HepG2 (cell line): ENCODE measurements around the gene R3HDM1. TPM values are rescaled to one million over a fixed set of nuclear protein-coding genes. Genes with fewer than 3 reads are reported as not detected.
A peak's percentile ranks its signal among the peaks of the same experiment; 100 is the strongest.

Experiments used
- CENPBD1 ChIP-seq: sonication (generic); formaldehyde crosslinking; IDR thresholded peaks from 2 replicates; pipeline ENCODE4 v1.8.0; 2022; ENCODE audit warnings: missing genetic modification reagents, low read depth, mild to moderate bottlenecking, borderline replicate concordance
- EP300 ChIP-seq, 3 experiments: sonication (generic) in 1 of 3; formaldehyde crosslinking in 1 of 3; IDR thresholded peaks; 2 replicates each; pipeline versions ENCODE4 v1.5.1 to v1.6.1; 2011 to 2020; ENCODE audit warnings: low read depth in 2 of 3, low read length in 2 of 3, borderline replicate concordance in 1 of 3, improper control_type of control experiment in 1 of 3, mild to moderate bottlenecking in 1 of 3, missing genetic modification reagents in 1 of 3, moderate library complexity in 1 of 3
- MXI1 ChIP-seq: IDR thresholded peaks from 3 replicates; pipeline ENCODE4 v1.6.1; 2012; ENCODE audit warnings: low read depth, low read length, inconsistent platforms, borderline replicate concordance
- PHB2 ChIP-seq: fragments of 450-650 bp; IDR thresholded peaks from 2 replicates; pipeline ENCODE4 v1.6.1; 2018; ENCODE audit not compliant: partially characterized antibody
- POLR2AphosphoS5 ChIP-seq: IDR thresholded peaks from 2 replicates; pipeline ENCODE4 v1.6.1; 2012; ENCODE audit warnings: low read depth, low read length
- SSRP1 ChIP-seq: IDR thresholded peaks from 2 replicates; pipeline ENCODE4 v1.6.1; 2016; ENCODE audit warnings: control low read depth
- TCF7 ChIP-seq: sonication (generic); IDR thresholded peaks from 2 replicates; pipeline ENCODE4 v1.6.1; 2016; ENCODE audit warnings: antibody characterized with exemption, low read depth
- YY1 ChIP-seq: IDR thresholded peaks from 2 replicates; pipeline ENCODE4 v1.6.1; 2011; ENCODE audit warnings: low read length, low read depth, moderate library complexity, mild to moderate bottlenecking; ENCODE audit not compliant: insufficient read depth, insufficient replicate concordance
- ZBTB21 ChIP-seq: sonication (generic); formaldehyde crosslinking; IDR thresholded peaks from 2 replicates; pipeline ENCODE4 v1.4.0; 2020; ENCODE audit warnings: missing genetic modification reagents
- ZBTB40 ChIP-seq, 2 experiments: fragments of 450-650 bp in 1 of 2; sonication (generic) in 1 of 2; formaldehyde crosslinking in 1 of 2; IDR thresholded peaks; 2 replicates each; pipeline versions ENCODE4 v1.6.1 to v1.8.0; 2016 to 2022; ENCODE audit warnings: antibody characterized with exemption in 1 of 2, mild to moderate bottlenecking in 1 of 2, missing genetic modification reagents in 1 of 2
- ZEB1 ChIP-seq: IDR thresholded peaks from 2 replicates; pipeline ENCODE4 v1.6.1; 2012; ENCODE audit warnings: mild to moderate bottlenecking, low read depth, inconsistent platforms; ENCODE audit not compliant: insufficient replicate concordance
- ZNF253 ChIP-seq: sonication (generic); formaldehyde crosslinking; IDR thresholded peaks from 2 replicates; pipeline ENCODE4 v1.8.0; 2022; ENCODE audit warnings: mild to moderate bottlenecking, missing genetic modification reagents, borderline replicate concordance
- ZNF766 ChIP-seq: sonication (generic); formaldehyde crosslinking; IDR thresholded peaks from 2 replicates; pipeline ENCODE4 v1.5.0; 2020; ENCODE audit warnings: missing genetic modification reagents, borderline replicate concordance
- ZNF775 ChIP-seq: sonication (generic); formaldehyde crosslinking; IDR thresholded peaks from 2 replicates; pipeline ENCODE4 v1.4.0; 2020; ENCODE audit warnings: missing genetic modification reagents, mild to moderate bottlenecking, moderate library complexity, borderline replicate concordance
- polyA plus RNA-seq, 8 experiments: library from polyadenylated mRNA; depleted of rRNA in 3 of 8; stranded (reverse) in 7 of 8; unstranded in 1 of 8; fragments of >200 nt; fragmentation: Illumina TruSeq in 4 of 8; extraction: Trizol in 4 of 8; gene quantifications; 2 replicates each; pipeline versions ENCODE4 v1.2.1 to v1.2.3, GENCODE V29; 2011 to 2016; ENCODE audit warnings: low read depth in 4 of 8, missing spikeins in 1 of 8, mixed read lengths in 1 of 8; ENCODE audit not compliant: insufficient read depth in 1 of 8
- total RNA-seq, 5 experiments: library from RNA; depleted of rRNA; stranded (reverse); fragments of >200 nt; fragmentation: Illumina TruSeq; extraction: Trizol; gene quantifications; 2 replicates each; pipeline ENCODE4 v1.2.3, GENCODE V29; 2016; ENCODE audit warnings: low read depth in 1 of 5
- TF ChIP-seq, protein P1 (sequence below): sonication (generic); formaldehyde crosslinking; IDR thresholded peaks from 2 replicates; pipeline ENCODE4 v1.5.0; 2020; ENCODE audit warnings: mild to moderate bottlenecking, missing genetic modification reagents

The R3HDM1 gene
- total and polyA plus RNA-seq, 2 of the 13 experiments (the other 11 are each of a cell fraction or from before 2014, with no cell fraction given) = 15.7 to 54.3 TPM

DNA sequence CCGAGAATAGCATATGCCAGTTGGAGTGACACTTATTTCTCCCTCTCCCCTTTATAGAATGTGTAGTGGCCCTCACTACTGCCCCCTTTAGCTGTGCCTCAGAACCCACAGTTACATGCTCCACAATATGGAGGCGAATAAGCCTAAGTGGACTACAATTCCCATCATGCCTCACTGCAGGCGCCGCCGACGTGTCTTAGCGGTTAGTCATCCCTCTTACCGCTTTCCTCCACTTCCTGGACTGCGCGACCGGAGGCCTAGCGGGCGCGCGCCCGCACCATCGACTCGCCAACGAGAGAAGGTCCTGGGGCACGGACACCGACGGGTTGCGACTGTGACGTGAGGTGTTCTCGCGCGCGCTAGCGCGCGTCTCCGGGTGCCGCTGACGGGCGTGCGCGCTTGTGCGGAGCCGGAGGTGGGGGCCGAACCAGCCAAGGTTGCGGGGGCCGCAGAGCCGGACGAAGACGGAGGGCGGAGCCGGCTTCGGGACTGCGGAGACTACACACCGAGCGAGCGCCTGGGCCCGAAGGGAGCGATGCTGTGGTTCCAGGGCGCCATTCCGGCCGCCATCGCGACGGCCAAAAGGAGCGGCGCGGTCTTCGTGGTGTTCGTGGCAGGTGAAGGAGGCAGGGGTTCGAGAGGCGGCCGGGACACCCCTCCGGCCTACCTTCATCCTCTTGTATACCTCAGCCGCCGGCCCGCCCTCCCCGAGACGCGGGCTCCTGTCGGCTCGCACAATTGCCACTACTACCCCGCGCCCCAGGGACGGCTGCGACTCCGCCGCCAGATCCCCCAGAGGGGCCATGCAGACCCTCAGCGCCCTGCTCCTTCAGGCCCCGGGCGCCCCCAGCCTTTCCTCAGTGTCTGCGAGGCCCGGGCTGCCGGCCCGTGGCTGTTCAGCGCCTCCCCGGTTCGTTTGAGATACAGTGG lies 210.4 kb downstream of the R3HDM1 start, which contains the start of gene UBXN4 (continued):
- 0 out of 2 replicates have a peak, but pooled peaks have one; percentile 68 for TF ChIP-seq CENPBD1 (CRISPR knock-in tag)
- TF ChIP-seq MXI1 = peak; percentile 88; the same call in 1 of the 3 replicates
- TF ChIP-seq TCF7 = no peak
- TF ChIP-seq ZBTB21 (CRISPR knock-in tag) = peak; percentile 74
- TF ChIP-seq ZNF775 = no peak
- peak; percentile 78 for TF ChIP-seq ZNF766 (CRISPR knock-in tag)
- TF ChIP-seq ZNF253 (CRISPR knock-in tag) = no peak
- peak; percentile 49 for TF ChIP-seq ZEB1
- no peak for TF ChIP-seq SSRP1 (CRISPR knock-in tag)
- TF ChIP-seq, protein P1, sequence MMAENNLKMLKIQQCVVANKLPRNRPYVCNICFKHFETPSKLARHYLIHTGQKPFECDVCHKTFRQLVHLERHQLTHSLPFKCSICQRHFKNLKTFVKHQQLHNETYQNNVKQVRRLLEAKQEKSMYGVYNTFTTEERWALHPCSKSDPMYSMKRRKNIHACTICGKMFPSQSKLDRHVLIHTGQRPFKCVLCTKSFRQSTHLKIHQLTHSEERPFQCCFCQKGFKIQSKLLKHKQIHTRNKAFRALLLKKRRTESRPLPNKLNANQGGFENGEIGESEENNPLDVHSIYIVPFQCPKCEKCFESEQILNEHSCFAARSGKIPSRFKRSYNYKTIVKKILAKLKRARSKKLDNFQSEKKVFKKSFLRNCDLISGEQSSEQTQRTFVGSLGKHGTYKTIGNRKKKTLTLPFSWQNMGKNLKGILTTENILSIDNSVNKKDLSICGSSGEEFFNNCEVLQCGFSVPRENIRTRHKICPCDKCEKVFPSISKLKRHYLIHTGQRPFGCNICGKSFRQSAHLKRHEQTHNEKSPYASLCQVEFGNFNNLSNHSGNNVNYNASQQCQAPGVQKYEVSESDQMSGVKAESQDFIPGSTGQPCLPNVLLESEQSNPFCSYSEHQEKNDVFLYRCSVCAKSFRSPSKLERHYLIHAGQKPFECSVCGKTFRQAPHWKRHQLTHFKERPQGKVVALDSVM = peak; percentile 35; the same call in 1 of the 2 replicates
- no peak for TF ChIP-seq ZBTB40 (IDR thresholded peaks at IDR 0.05)
- peak; percentile 46 for TF ChIP-seq ZBTB40 (CRISPR knock-in tag; IDR thresholded peaks at IDR 0.05)
- no peak; a peak in 1 of 4 replicates for TF ChIP-seq EP300 (IDR thresholded peaks at IDR 0.05; ENCODE audit: low read depth in 2 of 2, low read length in 2 of 2)
- TF ChIP-seq EP300 (CRISPR knock-in tag; IDR thresholded peaks at IDR 0.05; ENCODE audit: borderline replicate concordance) = no peak
- TF ChIP-seq YY1 = peak; percentile 89
- TF ChIP-seq POLR2AphosphoS5 = peak; percentile 90
- no peak for TF ChIP-seq PHB2
